Measurements from ENCODE around the gene VSIG10.

DNA sequence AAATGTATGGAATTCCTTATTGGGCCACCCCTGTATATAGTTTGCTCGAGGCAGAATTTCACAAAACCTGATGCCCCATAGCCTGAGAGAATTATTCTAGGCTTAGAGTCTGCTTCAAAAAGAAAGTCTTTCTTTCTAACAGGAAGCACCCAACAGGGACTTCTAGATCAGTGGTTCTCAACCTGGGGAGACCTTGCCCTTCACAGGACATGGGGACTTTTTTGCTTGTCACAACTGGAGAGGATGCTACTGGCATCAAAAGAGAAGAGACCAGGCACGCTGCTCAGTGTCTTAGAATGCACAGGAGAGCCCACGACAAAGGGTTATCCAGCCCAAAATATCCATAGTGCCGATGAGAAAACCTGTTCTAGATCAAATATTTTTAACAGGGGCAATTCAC, 61.7 kb downstream of the VSIG10 start:
- TF ChIP-seq, protein P1, sequence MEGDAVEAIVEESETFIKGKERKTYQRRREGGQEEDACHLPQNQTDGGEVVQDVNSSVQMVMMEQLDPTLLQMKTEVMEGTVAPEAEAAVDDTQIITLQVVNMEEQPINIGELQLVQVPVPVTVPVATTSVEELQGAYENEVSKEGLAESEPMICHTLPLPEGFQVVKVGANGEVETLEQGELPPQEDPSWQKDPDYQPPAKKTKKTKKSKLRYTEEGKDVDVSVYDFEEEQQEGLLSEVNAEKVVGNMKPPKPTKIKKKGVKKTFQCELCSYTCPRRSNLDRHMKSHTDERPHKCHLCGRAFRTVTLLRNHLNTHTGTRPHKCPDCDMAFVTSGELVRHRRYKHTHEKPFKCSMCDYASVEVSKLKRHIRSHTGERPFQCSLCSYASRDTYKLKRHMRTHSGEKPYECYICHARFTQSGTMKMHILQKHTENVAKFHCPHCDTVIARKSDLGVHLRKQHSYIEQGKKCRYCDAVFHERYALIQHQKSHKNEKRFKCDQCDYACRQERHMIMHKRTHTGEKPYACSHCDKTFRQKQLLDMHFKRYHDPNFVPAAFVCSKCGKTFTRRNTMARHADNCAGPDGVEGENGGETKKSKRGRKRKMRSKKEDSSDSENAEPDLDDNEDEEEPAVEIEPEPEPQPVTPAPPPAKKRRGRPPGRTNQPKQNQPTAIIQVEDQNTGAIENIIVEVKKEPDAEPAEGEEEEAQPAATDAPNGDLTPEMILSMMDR (IDR thresholded peaks at IDR 0.05) = no peak
- TF ChIP-seq POLR2AphosphoS5 (IDR thresholded peaks at IDR 0.05) (no peak), POLR2A (IDR thresholded peaks at IDR 0.05) (no peak), EP300 (IDR thresholded peaks at IDR 0.05) (no peak)
